OCI-M1 (cell line): ENCODE measurements around the gene LBHD1.
A peak's percentile ranks its signal among the peaks of the same experiment; 100 is the strongest.
"Not testable (repeated sequence)": the region's sequence is repeated elsewhere in the genome, so short reads cannot be mapped to it uniquely, and the experiment has no call there.

Source experiments
- DNase-seq: peaks from one replicate; lab custom pipeline; 2025; lab: John Stamatoyannopoulos, UW

Gene LBHD1

GRCh38 chr11:62664405-62665074 lies 7.5 kb downstream of the LBHD1 start:
- peak; percentile 82 for DNase-seq

DNA sequence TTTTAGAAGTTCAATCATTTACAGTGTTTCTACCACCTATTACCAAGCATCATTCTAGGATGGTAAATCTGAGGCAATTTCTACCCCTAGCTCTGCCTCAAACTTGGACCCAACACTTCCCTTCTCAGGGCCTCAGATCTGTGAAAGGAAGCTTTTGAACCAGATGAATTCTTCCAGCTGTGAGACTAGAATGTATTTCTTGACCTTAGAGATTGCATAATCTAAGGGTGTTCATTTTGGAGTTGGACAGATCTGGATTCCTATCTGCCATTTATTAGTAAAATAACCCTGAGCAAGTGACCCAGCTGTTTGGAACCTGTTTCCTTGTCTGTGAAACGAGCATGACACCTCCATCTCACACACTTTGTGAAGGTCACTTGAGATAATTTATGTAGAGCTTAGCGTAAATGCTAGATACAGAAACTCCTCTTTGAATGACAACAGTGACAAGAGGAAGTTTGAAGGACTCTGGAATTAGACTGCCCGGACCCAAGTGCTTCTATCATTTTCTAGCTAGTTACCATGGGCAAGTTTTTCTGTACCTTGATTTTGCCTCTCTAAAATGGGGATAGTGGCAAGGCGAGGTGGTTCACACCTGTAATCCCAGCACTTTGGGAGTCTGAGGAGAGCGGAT lies 15.2 kb downstream of the LBHD1 start:
- DNase-seq = peak; percentile 18

DNA sequence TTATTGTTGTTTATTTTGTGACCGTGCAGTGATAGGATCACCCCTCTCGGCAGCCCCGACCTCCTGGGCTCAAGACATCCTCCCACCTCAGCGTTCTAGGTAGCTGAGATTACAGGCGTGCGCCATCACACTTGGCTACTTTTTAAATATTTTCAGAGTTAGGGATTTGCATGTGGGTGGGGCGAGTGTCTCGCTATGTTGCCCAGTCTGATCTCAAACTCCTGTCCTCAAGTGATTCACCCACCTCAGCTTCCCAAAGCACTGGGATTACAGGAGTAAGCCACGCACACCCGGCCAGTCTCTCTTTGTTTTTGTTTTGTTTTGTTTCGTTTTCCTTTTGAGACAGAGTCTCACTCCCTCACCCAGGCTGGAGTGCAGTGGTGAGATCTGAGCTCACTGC lies 17.8 kb downstream of the LBHD1 start:
- DNase-seq = no peak

GRCh38 chr11:62652161-62653006 lies 19.7 kb downstream of the LBHD1 start:
- peak; percentile 56 for DNase-seq

- not testable (repeated sequence) for DNase-seq
Measured at GRCh38 chr11:62650283-62650682, 21.8 kb downstream of the LBHD1 start.

GRCh38 chr11:62649486-62649885 lies 22.6 kb downstream of the LBHD1 start:
- no peak for DNase-seq

- no peak for DNase-seq
Measured at GRCh38 chr11:62648967-62649364, 23.1 kb downstream of the LBHD1 start.

DNA sequence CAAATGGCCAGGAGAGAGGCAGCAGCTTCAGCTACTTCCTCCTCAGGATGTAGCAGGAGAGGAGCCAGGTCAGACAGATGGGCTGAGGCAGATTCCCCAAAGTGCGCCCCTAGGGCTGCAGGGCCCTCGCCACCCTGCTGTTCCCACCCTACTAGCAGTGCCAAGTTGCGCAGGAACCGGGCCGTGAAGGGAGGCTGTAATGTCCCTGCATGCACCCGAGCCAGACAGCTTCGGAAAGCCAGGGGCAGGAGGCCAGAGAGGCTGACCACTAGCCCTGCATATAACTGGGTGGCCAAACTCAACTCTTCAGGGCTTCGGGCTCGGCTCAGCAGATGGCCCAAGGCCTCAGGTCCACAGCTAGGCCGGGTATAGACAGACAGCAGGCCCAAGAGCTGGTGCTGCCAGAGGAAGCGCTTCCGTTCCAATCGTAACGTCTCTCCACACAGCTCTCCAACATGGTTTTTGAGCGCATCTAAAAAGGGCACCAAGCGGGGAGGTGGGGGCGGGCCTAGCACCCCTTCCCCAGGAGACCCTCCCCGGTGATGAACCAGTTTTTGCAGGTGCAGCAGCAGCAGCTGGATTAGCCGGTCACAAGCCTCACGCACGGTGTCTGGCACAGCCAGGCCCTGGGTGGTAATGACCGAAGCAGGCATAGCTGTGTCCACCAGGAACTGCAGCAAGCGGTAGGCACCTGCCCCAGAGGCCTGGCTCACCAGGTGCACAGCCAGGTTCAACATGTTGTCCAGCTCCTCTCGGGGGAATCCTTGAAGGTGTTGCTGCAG lies 23.7 kb downstream of the LBHD1 start:
- no peak for DNase-seq

DNA sequence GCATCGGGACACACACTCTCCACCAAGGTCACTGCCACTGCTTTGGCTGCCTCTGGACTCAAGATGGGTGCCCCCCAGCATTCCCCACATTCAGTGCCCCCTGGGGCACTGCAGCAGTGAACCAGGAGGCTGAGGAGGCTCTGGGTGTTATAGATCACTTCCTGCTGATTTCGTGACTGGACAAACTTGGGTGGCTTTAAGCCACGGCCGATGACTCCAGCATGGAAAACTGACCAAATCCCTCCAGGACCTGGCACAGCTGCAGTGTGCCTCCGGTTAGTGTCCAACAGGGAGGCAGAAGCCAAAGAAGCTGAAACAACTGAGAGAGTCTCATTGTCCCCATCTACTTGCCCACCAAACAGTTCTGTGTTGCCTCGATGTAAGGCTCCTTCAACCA lies 24.5 kb downstream of the LBHD1 start:
- DNase-seq = no peak

- no peak for DNase-seq
Measured at GRCh38 chr11:62646825-62647608, 25.1 kb downstream of the LBHD1 start.

DNA sequence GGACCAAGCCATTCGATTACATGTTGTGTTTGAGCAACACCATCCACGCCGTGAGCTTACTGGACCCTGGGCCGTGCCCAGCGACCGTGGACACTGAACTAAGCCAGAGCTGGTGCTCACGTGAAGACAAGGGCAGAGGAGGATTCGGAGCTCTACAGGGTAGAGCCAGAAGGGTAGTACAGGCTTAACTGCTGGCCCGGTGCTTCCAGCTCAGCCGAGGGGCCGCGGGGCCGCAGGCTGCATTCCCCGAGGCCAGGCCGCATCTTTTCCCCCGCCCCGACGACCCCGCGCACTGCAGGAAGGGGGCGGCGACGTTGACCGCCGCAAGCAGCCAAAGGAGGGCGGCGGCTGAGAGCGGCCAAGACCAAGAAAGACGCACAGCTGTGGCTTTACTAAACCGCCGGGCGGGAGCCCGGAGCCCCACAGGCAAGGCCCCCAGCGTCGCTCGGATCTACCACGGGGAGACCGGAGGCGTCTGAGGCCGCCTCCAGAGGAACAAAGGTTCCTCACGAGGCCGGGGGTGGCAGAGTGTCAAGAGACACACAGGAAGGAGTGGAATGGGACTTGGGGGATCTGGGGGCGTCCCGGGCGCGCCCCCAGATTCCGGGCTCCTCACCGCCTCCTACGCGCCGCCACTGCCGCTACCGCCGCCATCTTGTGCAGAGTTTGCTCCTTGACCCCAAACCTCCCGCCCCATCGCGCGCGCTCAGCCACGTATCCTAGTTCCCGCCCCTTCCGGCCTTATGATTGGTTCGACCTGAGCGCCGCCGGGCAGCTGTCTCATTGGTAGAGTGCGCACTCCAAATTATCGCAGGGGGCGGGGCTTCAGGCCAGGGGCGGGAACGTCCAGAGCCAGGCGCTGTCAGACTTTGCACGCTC lies 25.9 kb downstream of the LBHD1 start, which contains the start of gene GANAB:
Gene GANAB, minus strand, starts transcription at position 668 of the 879 bp plus-strand sequence. Its CDS starts 14 bp downstream, at position 654.
- peak; percentile 99 for DNase-seq

DNA sequence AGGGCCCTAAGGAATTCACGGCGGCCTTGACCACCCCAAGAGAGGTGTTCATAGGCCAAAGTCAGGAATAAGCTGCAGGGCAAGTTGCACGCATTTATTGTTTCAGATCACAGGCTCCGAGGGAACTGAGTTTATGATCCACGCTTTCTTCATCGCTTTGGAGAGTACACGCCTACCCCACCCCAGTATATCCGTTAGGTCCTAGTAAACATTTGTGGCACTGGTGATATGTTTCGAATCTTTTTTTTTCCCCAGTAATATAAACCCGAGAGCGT lies 26.5 kb downstream of the LBHD1 start:
- DNase-seq = no peak

GRCh38 chr11:62644220-62644619 lies 27.8 kb downstream of the LBHD1 start:
- DNase-seq = no peak

DNA sequence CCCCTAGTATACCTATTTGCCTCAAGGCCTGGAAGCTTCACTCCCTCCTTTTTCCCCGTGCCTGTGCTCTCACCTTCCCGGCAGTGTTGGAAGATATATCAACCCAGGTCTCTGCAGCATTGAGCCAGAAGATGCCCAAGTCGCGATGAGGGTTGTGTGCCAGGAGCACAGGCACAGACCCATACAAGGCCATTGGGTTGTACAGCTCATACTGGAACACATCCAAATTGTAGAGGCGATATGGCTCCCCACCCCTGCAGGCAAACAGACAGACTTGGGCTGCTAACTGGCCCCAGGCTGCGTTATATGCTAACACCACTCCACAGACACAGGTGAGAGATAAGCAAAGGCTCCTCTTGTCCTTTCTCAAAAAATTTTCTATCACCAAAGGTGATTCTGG lies 39.6 kb downstream of the LBHD1 start:
- no peak for DNase-seq

- no peak for DNase-seq
Measured at GRCh38 chr11:62627713-62628112, 44.4 kb downstream of the LBHD1 start.

DNA sequence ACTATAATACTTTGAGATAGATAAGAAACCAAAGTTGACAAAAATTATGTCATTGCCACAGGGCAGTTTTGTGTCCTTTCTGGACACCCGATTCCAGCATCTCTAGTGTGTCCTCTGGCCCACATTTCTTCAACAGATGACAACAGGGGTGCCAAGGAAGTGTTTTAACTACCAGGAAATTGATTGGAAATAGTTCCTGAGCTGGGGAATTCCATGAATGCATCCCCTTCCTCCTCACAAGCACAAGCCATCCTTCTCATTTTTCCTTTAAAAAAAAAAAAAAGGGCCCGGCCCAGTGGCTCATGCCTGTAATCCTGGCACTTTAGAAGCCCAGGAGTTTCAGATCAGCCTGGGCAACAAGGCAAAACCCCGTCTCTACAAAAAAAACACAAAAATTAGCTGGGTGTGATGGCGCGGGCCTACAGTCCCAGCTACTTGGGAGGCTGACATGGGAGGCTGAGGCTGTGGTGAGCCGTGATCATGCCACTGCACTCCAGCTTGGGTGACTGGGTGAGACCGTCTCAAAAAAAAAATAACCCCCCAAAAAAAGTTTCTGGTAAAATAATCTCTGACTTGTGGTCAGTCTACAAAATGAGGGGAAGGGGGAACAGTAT lies 49.5 kb downstream of the LBHD1 start:
- no peak for DNase-seq

- peak; percentile 99 for DNase-seq
Measured at GRCh38 chr11:62621567-62622470, 50.2 kb downstream of the LBHD1 start, which contains the start of gene B3GAT3. Gene B3GAT3 (minus strand): TSS chr11:62621986. CDS start chr11:62621947, 39 bp downstream.

GRCh38 chr11:62621027-62621566 lies 51.0 kb downstream of the LBHD1 start:
- DNase-seq = no peak

- not testable (repeated sequence) for DNase-seq
Measured at GRCh38 chr11:62616957-62617356, 55.1 kb downstream of the LBHD1 start.
